Measurements from ENCODE around the gene PIGR.

PIGR gene

DNA sequence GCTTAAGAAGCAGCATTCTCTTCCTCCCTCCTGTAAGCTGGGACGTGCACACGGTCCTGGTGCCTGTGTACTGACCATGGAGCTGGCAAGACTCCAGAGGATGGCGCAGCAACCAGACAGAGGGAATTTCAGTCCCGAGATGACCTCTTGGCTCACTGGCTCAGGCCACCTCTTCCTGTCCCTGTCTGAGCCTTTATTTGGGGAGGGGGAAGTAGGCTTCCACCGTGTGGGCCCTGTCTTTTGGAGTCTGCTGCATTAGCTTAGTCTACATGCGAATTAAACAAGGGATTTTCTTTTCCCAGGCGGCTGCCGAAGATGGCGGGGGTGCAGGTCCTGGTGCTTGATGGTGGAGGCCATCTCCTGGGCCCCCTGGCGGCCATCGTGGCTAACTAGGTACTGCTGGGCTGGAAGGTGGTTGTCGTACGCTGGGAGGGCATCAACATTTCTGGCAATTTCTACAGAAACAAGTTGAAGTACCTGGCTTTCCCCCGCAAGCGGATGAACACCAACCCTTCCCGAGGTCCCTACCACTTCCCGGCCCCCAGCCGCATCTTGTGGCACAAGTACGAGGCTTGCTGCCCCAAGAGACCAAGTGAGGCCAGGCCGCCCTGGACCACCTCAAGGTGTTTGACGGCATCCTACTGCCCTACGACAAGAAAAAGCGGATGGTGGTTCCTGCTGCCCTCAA is 38.8 kb downstream of the PIGR start:
- Histone ChIP-seq H3K4me3 (ENCODE audit: low read depth, low read length) (no peak overlapping the region), H3K36me3 (ENCODE audit: control insufficient read depth, insufficient read depth, low read length) (no peaks in the 10 kb centered on the region), H3K27me3 (ENCODE audit: control insufficient read depth, insufficient read depth, low read length) (peaks cover 42% of the 10 kb centered on the region), H3K9me3 (ENCODE audit: control insufficient read depth, insufficient read depth, low read length) (no peaks in the 10 kb centered on the region), H3K9ac (ENCODE audit: low read depth, low read length) (no peak overlapping the region), H3K27ac (ENCODE audit: low read depth, low read length) (no peak overlapping the region), H3K4me1 (ENCODE audit: control insufficient read depth, insufficient read depth, low read length) (peaks cover 9% of the 10 kb centered on the region)

GRCh38 chr1:206905295-206906164 is 40.7 kb downstream of the PIGR start:
- Histone ChIP-seq H3K27me3 (ENCODE audit: control insufficient read depth, insufficient read depth, low read length) (peaks cover 37% of the 10 kb centered on the region), H3K9me3 (ENCODE audit: control insufficient read depth, insufficient read depth, low read length) (no peaks in the 10 kb centered on the region), H3K4me1 (ENCODE audit: control insufficient read depth, insufficient read depth, low read length) (peaks cover 9% of the 10 kb centered on the region), H3K27ac (ENCODE audit: low read depth, low read length) (no peak overlapping the region), H3K36me3 (ENCODE audit: control insufficient read depth, insufficient read depth, low read length) (no peaks in the 10 kb centered on the region), H3K4me3 (ENCODE audit: low read depth, low read length) (no peak overlapping the region), H3K9ac (ENCODE audit: low read depth, low read length) (no peak overlapping the region)

DNA sequence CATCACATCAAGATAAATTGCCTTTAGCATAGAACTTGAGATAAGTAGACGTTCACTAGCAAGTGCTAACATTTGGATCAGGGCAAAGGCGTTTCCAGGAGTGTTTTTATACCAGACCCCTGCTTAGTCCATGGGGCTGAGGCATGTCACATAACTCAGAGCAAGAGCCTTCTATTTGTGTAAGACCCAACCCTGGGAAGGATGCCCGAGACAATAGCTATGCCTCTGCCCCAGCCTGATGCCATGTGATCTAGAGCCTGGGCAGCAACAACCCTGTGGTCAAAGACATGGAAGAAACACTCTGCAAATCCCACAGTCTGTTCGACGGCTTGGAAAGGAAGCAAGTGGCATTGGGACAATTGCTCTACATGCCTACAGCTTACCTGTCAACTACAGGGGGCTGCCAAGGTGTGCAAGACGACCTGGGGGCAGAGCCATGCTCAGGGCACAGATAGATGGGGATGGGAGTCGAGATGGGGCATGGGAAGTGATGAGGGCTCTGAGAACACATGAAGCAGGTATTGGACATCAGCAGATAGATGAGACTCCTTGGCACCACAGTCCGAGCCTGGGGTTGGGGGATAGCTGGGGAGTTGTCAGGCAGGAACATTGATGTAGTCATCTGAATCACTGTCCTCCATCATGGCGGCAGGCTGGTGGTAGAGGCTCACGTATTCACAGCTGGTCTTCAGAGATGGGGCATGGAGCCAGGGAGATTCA is 41.7 kb downstream of the PIGR start:
- Histone ChIP-seq H3K36me3 (ENCODE audit: control insufficient read depth, insufficient read depth, low read length) (no peaks in the 10 kb centered on the region), H3K4me3 (ENCODE audit: low read depth, low read length) (no peak overlapping the region), H3K27ac (ENCODE audit: low read depth, low read length) (no peak overlapping the region), H3K27me3 (ENCODE audit: control insufficient read depth, insufficient read depth, low read length) (peaks cover 27% of the 10 kb centered on the region), H3K9ac (ENCODE audit: low read depth, low read length) (no peak overlapping the region), H3K4me1 (ENCODE audit: control insufficient read depth, insufficient read depth, low read length) (peaks cover 9% of the 10 kb centered on the region), H3K9me3 (ENCODE audit: control insufficient read depth, insufficient read depth, low read length) (no peaks in the 10 kb centered on the region)

DNA sequence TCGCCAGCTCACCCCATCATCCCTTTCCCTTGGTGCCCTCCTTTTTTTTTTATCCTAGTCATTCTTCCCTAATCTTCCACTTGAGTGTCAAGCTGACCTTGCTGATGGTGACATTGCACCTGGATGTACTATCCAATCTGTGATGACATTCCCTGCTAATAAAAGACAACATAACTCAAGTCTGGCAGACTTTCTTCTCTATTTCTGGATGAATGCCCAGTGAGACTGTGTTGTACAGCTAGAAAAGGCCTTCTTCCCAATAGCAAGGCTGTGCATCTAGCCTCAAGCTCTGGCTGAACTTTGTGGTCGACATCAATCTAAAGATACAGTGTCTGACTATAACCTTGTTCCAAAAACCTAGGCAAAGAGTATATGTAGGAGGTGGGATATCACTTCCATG is 42.6 kb downstream of the PIGR start:
- Histone ChIP-seq H3K36me3 (ENCODE audit: control insufficient read depth, insufficient read depth, low read length) (no peaks in the 10 kb centered on the region), H3K9me3 (ENCODE audit: control insufficient read depth, insufficient read depth, low read length) (no peaks in the 10 kb centered on the region), H3K9ac (ENCODE audit: low read depth, low read length) (no peak overlapping the region), H3K27me3 (ENCODE audit: control insufficient read depth, insufficient read depth, low read length) (peaks cover 21% of the 10 kb centered on the region), H3K4me1 (ENCODE audit: control insufficient read depth, insufficient read depth, low read length) (peaks cover 5% of the 10 kb centered on the region), H3K27ac (ENCODE audit: low read depth, low read length) (no peak overlapping the region), H3K4me3 (ENCODE audit: low read depth, low read length) (no peak overlapping the region)

DNA sequence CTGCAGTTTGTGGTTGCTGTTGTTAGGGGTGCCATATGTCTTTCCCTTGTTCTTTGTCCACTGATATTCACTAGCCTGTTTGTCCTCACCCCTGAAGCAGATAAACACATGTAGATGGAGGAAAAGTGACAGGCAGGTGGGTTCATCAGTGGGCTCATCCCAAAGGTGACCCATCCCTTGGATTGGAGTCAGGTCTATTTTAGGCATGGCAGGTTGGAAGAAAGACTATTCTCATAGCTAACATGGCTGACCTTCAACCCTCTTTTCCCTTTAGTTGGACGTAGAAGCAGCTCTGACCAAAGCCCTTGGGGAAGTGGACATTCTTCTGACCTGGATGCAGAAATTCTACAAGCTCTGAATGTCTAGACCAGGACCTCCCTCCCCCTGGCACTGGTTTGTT is 43.6 kb downstream of the PIGR start:
- Histone ChIP-seq H3K4me3 (ENCODE audit: low read depth, low read length) (no peak overlapping the region), H3K27me3 (ENCODE audit: control insufficient read depth, insufficient read depth, low read length) (peaks cover 11% of the 10 kb centered on the region), H3K4me1 (ENCODE audit: control insufficient read depth, insufficient read depth, low read length) (peaks cover 3% of the 10 kb centered on the region; the same call in 1 of the 2 replicates), H3K36me3 (ENCODE audit: control insufficient read depth, insufficient read depth, low read length) (no peaks in the 10 kb centered on the region), H3K9ac (ENCODE audit: low read depth, low read length) (no peak overlapping the region), H3K9me3 (ENCODE audit: control insufficient read depth, insufficient read depth, low read length) (no peaks in the 10 kb centered on the region), H3K27ac (ENCODE audit: low read depth, low read length) (no peak overlapping the region)

DNA sequence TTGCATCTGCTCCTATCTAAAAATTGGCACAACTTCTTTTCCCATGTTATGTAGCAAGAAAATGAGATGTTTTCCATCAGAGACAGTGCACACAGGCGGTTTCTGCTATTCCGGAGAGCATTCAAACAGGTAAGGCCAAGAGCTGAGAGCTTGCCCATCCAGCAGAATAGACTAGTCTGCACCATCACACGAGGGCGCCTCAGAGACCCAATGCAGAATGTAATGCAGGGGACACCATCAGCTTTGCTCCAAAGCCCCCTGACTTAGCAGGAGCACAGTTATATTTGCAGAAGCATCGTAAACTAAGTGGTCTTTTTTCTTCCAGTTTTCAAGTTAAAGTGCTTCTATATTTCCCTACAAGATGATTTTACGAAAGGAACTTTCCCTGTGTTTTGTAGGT is 44.3 kb downstream of the PIGR start:
- Histone ChIP-seq H3K27ac (ENCODE audit: low read depth, low read length) (no peak overlapping the region), H3K36me3 (ENCODE audit: control insufficient read depth, insufficient read depth, low read length) (no peaks in the 10 kb centered on the region), H3K9ac (ENCODE audit: low read depth, low read length) (no peak overlapping the region), H3K4me1 (ENCODE audit: control insufficient read depth, insufficient read depth, low read length) (no peaks in the 10 kb centered on the region), H3K27me3 (ENCODE audit: control insufficient read depth, insufficient read depth, low read length) (peaks cover 5% of the 10 kb centered on the region; the same call in 1 of the 2 replicates), H3K4me3 (ENCODE audit: low read depth, low read length) (no peak overlapping the region), H3K9me3 (ENCODE audit: control insufficient read depth, insufficient read depth, low read length) (no peaks in the 10 kb centered on the region)

- Histone ChIP-seq H3K36me3 (ENCODE audit: control insufficient read depth, insufficient read depth, low read length) (no peaks in the 10 kb centered on the region), H3K9ac (ENCODE audit: low read depth, low read length) (no peak overlapping the region), H3K4me3 (ENCODE audit: low read depth, low read length) (no peak overlapping the region), H3K9me3 (ENCODE audit: control insufficient read depth, insufficient read depth, low read length) (no peaks in the 10 kb centered on the region), H3K4me1 (ENCODE audit: control insufficient read depth, insufficient read depth, low read length) (no peaks in the 10 kb centered on the region), H3K27me3 (ENCODE audit: control insufficient read depth, insufficient read depth, low read length) (no peaks in the 10 kb centered on the region), H3K27ac (ENCODE audit: low read depth, low read length) (no peak overlapping the region)
Measured at GRCh38 chr1:206900149-206900548, 46.1 kb downstream of the PIGR start.

GRCh38 chr1:206899717-206900116 is 46.5 kb downstream of the PIGR start:
- H3K27ac ChIP-seq (ENCODE audit: low read depth, low read length): no peak overlapping the region
- H3K4me1 ChIP-seq (ENCODE audit: control insufficient read depth, insufficient read depth, low read length): no peaks in the 10 kb centered on the region
- H3K36me3 ChIP-seq (ENCODE audit: control insufficient read depth, insufficient read depth, low read length): no peaks in the 10 kb centered on the region
- no peaks in the 10 kb centered on the region for H3K9me3 ChIP-seq (ENCODE audit: control insufficient read depth, insufficient read depth, low read length)
- H3K27me3 ChIP-seq (ENCODE audit: control insufficient read depth, insufficient read depth, low read length): no peaks in the 10 kb centered on the region
- no peak overlapping the region for H3K9ac ChIP-seq (ENCODE audit: low read depth, low read length)
- no peak overlapping the region for H3K4me3 ChIP-seq (ENCODE audit: low read depth, low read length)

DNA sequence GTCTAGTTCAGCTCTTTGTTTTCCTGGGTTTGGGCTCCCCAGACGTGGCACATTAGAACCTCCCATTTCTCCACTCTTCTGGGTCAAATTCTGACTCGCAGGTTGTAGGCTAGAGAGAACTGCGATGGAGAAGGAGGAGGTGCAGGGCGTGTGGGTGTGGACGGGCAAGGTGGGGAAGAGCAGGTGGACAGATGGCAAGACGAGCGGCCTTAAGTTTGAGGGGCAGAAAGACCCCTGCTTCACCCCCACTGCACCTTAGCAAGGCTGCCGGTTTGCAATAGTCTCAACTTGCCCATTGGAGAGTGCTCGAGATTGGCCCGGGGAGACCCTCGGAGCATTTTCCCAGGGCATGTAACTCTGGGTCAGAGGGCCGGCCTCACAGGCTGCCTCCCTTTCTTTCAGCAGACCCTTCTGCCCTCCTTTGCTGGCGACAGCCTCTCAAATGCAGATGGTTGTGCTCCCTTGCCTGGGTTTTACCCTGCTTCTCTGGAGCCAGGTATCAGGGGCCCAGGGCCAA is 47.3 kb downstream of the PIGR start:
- H3K27me3 ChIP-seq (ENCODE audit: control insufficient read depth, insufficient read depth, low read length): no peaks in the 10 kb centered on the region
- no peak overlapping the region for H3K9ac ChIP-seq (ENCODE audit: low read depth, low read length)
- no peak overlapping the region for H3K27ac ChIP-seq (ENCODE audit: low read depth, low read length)
- H3K4me3 ChIP-seq (ENCODE audit: low read depth, low read length): no peak overlapping the region
- no peaks in the 10 kb centered on the region for H3K9me3 ChIP-seq (ENCODE audit: control insufficient read depth, insufficient read depth, low read length)
- H3K4me1 ChIP-seq (ENCODE audit: control insufficient read depth, insufficient read depth, low read length): no peaks in the 10 kb centered on the region
- H3K36me3 ChIP-seq (ENCODE audit: control insufficient read depth, insufficient read depth, low read length): no peaks in the 10 kb centered on the region

- Histone ChIP-seq H3K36me3 (ENCODE audit: control insufficient read depth, insufficient read depth, low read length) (no peaks in the 10 kb centered on the region), H3K27me3 (ENCODE audit: control insufficient read depth, insufficient read depth, low read length) (no peaks in the 10 kb centered on the region), H3K9ac (ENCODE audit: low read depth, low read length) (no peak overlapping the region), H3K4me1 (ENCODE audit: control insufficient read depth, insufficient read depth, low read length) (no peaks in the 10 kb centered on the region), H3K4me3 (ENCODE audit: low read depth, low read length) (no peak overlapping the region), H3K9me3 (ENCODE audit: control insufficient read depth, insufficient read depth, low read length) (no peaks in the 10 kb centered on the region), H3K27ac (ENCODE audit: low read depth, low read length) (no peak overlapping the region)
Measured at GRCh38 chr1:206898089-206898914, 48.0 kb downstream of the PIGR start.
